Measurements from ENCODE around the gene PTBP1.

The PTBP1 gene

GRCh38 chr19:861141-861755 lies 64.0 kb downstream of the PTBP1 start:
- no peak overlapping the region for H3K4me3 ChIP-seq (ENCODE audit: low read length)
- TF ChIP-seq, protein P1, sequence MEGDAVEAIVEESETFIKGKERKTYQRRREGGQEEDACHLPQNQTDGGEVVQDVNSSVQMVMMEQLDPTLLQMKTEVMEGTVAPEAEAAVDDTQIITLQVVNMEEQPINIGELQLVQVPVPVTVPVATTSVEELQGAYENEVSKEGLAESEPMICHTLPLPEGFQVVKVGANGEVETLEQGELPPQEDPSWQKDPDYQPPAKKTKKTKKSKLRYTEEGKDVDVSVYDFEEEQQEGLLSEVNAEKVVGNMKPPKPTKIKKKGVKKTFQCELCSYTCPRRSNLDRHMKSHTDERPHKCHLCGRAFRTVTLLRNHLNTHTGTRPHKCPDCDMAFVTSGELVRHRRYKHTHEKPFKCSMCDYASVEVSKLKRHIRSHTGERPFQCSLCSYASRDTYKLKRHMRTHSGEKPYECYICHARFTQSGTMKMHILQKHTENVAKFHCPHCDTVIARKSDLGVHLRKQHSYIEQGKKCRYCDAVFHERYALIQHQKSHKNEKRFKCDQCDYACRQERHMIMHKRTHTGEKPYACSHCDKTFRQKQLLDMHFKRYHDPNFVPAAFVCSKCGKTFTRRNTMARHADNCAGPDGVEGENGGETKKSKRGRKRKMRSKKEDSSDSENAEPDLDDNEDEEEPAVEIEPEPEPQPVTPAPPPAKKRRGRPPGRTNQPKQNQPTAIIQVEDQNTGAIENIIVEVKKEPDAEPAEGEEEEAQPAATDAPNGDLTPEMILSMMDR (conservative IDR thresholded peaks at IDR 0.05; ENCODE audit: low read length): no peak
- no peak for DNase-seq (ENCODE audit: low read depth)
